Loucy (cell line): Measurements from ENCODE around the gene NAB1.

ENCODE experiments used
- H2AFZ ChIP-seq: fragments of 200-600 bp; sonication (generic); 2 replicates; pipeline ENCODE4 v1.6.0; 2016; ENCODE audit warnings: antibody characterized with exemption, mild to moderate bottlenecking, low read length, moderate library complexity
- H3F3A ChIP-seq: fragments of 200-600 bp; 2 replicates; pipeline ENCODE4 v1.6.0; 2016; ENCODE audit warnings: antibody characterized with exemption, low read depth, mild to moderate bottlenecking
- H3K27me3 ChIP-seq: fragments of 200-600 bp; sonication (generic); 2 replicates; pipeline ENCODE4 v1.6.1; 2014; ENCODE audit warnings: low read length, mild to moderate bottlenecking; ENCODE audit not compliant: insufficient read depth, poor library complexity, severe bottlenecking
- H3K36me3 ChIP-seq: fragments of 200-600 bp; sonication (generic); 2 replicates; pipeline ENCODE4 v1.6.1; 2016; ENCODE audit warnings: low read length; ENCODE audit not compliant: insufficient read depth
- H3K4me1 ChIP-seq: fragments of 200-600 bp; sonication (generic); 2 replicates; pipeline ENCODE4 v1.5.1; 2014; ENCODE audit warnings: low read length, mild to moderate bottlenecking; ENCODE audit not compliant: insufficient read depth, poor library complexity, severe bottlenecking
- H3K4me2 ChIP-seq: fragments of 200-600 bp; sonication (generic); 2 replicates; pipeline ENCODE4 v1.6.0; 2014; ENCODE audit warnings: antibody characterized with exemption, low read length, low read depth, mild to moderate bottlenecking; ENCODE audit not compliant: poor library complexity, severe bottlenecking
- H3K4me3 ChIP-seq: fragments of 200-600 bp; sonication (generic); 2 replicates; pipeline ENCODE4 v1.5.1; 2014; ENCODE audit warnings: low read length, mild to moderate bottlenecking, mixed read lengths; ENCODE audit not compliant: poor library complexity, severe bottlenecking
- H3K79me2 ChIP-seq: fragments of 200-600 bp; sonication (generic); 2 replicates; pipeline ENCODE4 v1.6.1; 2014; ENCODE audit warnings: low read length; ENCODE audit not compliant: insufficient read depth
- H3K9ac ChIP-seq: fragments of 200-600 bp; sonication (generic); 2 replicates; pipeline ENCODE4 v1.6.0; 2014; ENCODE audit warnings: mild to moderate bottlenecking, low read depth, low read length, moderate library complexity; ENCODE audit not compliant: poor library complexity, severe bottlenecking
- H3K9me2 ChIP-seq: fragments of 200-600 bp; sonication (generic); replicated peaks from 2 replicates; pipeline ENCODE4 v1.6.1; 2016; ENCODE audit warnings: low read depth, low read length, mixed read lengths
- H3K9me3 ChIP-seq: fragments of 200-600 bp; sonication (generic); 2 replicates; pipeline ENCODE4 v1.6.1; 2014; ENCODE audit warnings: mild to moderate bottlenecking, antibody characterized with exemption, low read length, low read depth; ENCODE audit not compliant: insufficient read depth
- H4K20me1 ChIP-seq: fragments of 200-600 bp; sonication (generic); 2 replicates; pipeline ENCODE4 v1.6.0; 2014; ENCODE audit warnings: antibody characterized with exemption, low read length, mild to moderate bottlenecking; ENCODE audit not compliant: insufficient read depth, poor library complexity, severe bottlenecking
- CTCF ChIP-seq: fragments of 200-600 bp; sonication (generic); conservative IDR thresholded peaks from 2 replicates; pipeline ENCODE4 v1.5.1; 2014; ENCODE audit warnings: mild to moderate bottlenecking, antibody characterized with exemption, low read length
- EZH2phosphoT487 ChIP-seq: fragments of 200-600 bp; IDR thresholded peaks from 2 replicates; pipeline ENCODE4 v1.6.1; 2018; ENCODE audit warnings: antibody characterized with exemption, mild to moderate bottlenecking, moderate library complexity, borderline replicate concordance

The NAB1 gene

GRCh38 chr2:190718652-190719526 is 70.0 kb downstream of the NAB1 start:
- Histone ChIP-seq H3K9ac (no peak overlapping the region), H2AFZ (no peak overlapping the region), H3K4me1 (peaks cover 21% of the 10 kb centered on the region)

GRCh38 chr2:190720276-190720675 is 71.4 kb downstream of the NAB1 start:
- peaks cover 21% of the 10 kb centered on the region for H3K4me1 ChIP-seq
- no peaks in the 10 kb centered on the region for H3K27me3 ChIP-seq
- no peak overlapping the region for H3K4me3 ChIP-seq
- no peaks in the 10 kb centered on the region for H3F3A ChIP-seq
- H3K9me3 ChIP-seq, result no peaks in the 10 kb centered on the region
- H3K79me2 ChIP-seq, result no peaks in the 10 kb centered on the region
- no peaks in the 10 kb centered on the region for H4K20me1 ChIP-seq
- H3K4me2 ChIP-seq, result no peak overlapping the region
- H3K9ac ChIP-seq, result no peak overlapping the region
- no peaks in the 10 kb centered on the region for H3K36me3 ChIP-seq
- TF ChIP-seq EZH2phosphoT487 (no peak), CTCF (no peak)
- H3K9me2 ChIP-seq, result no peaks in the 10 kb centered on the region
- H2AFZ ChIP-seq, result no peak overlapping the region

More at GRCh38 chr2:190718652-190719526, 70.0 kb downstream of the NAB1 start:
- Histone ChIP-seq H3K36me3 (no peaks in the 10 kb centered on the region), H3K4me2 (no peak overlapping the region), H3F3A (no peaks in the 10 kb centered on the region), H3K9me3 (no peaks in the 10 kb centered on the region), H4K20me1 (no peaks in the 10 kb centered on the region), H3K27me3 (no peaks in the 10 kb centered on the region), H3K79me2 (no peaks in the 10 kb centered on the region), H3K4me3 (no peak overlapping the region), H3K9me2 (no peaks in the 10 kb centered on the region)
- TF ChIP-seq EZH2phosphoT487, result no peak
- no peak for TF ChIP-seq CTCF

GRCh38 chr2:190720691-190721090 is 71.8 kb downstream of the NAB1 start:
- Histone ChIP-seq H3K4me2 (no peak overlapping the region), H3K4me1 (peaks cover 21% of the 10 kb centered on the region), H3K4me3 (no peak overlapping the region), H3K9ac (no peak overlapping the region), H3K79me2 (no peaks in the 10 kb centered on the region), H3K9me3 (no peaks in the 10 kb centered on the region), H3K36me3 (no peaks in the 10 kb centered on the region), H2AFZ (no peak overlapping the region), H3F3A (no peaks in the 10 kb centered on the region), H3K9me2 (no peaks in the 10 kb centered on the region), H4K20me1 (no peaks in the 10 kb centered on the region), H3K27me3 (no peaks in the 10 kb centered on the region)
- TF ChIP-seq CTCF (no peak), EZH2phosphoT487 (no peak)
